OCI-LY3 (cell line): ENCODE data around the gene GRIN1.

Experiments used
- EZH2phosphoT487 ChIP-seq: fragments of 200-600 bp; shearing (Covaris generic); IDR thresholded peaks from 2 replicates; pipeline ENCODE4 v1.6.1; 2018; ENCODE audit warnings: antibody characterized with exemption, mixed run types, low read depth
- TF ChIP-seq, protein P1 (sequence below): fragments of 200-600, 300-600 bp; sonication (generic); IDR thresholded peaks from 2 replicates; pipeline ENCODE4 v1.5.1; 2014; ENCODE audit warnings: antibody characterized with exemption, low read length, low read depth

DNA sequence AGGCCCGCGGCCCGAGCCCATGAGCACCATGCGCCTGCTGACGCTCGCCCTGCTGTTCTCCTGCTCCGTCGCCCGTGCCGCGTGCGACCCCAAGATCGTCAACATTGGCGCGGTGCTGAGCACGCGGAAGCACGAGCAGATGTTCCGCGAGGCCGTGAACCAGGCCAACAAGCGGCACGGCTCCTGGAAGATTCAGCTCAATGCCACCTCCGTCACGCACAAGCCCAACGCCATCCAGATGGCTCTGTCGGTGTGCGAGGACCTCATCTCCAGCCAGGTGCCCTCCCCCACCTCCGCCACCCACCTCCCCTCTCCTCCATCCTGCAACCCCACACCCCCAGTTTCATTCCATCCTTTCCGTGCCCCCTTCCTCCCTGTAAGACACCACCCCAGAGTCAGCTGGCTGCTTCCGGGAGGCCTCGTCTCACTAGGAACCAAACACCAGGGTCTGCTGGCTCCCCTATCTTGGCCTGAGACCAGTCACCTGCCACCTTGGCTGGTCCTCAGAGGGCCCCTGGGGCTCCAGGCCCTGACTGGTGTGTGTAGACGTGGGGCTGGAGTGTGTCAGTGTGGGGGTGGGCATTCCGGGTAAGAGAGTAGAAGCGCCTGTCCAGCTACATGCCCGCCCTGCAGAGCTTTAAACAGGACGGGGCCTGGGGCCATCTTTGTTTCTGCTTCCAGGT, 655 bp downstream of the GRIN1 start:
- TF ChIP-seq EZH2phosphoT487: no peak
- TF ChIP-seq, protein P1, sequence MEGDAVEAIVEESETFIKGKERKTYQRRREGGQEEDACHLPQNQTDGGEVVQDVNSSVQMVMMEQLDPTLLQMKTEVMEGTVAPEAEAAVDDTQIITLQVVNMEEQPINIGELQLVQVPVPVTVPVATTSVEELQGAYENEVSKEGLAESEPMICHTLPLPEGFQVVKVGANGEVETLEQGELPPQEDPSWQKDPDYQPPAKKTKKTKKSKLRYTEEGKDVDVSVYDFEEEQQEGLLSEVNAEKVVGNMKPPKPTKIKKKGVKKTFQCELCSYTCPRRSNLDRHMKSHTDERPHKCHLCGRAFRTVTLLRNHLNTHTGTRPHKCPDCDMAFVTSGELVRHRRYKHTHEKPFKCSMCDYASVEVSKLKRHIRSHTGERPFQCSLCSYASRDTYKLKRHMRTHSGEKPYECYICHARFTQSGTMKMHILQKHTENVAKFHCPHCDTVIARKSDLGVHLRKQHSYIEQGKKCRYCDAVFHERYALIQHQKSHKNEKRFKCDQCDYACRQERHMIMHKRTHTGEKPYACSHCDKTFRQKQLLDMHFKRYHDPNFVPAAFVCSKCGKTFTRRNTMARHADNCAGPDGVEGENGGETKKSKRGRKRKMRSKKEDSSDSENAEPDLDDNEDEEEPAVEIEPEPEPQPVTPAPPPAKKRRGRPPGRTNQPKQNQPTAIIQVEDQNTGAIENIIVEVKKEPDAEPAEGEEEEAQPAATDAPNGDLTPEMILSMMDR: no peak
